ENCODE measurements around the gene CLVS2.

CLVS2 gene

GRCh38 chr6:123027408-123027807 is 31.4 kb downstream of the CLVS2 start:
- no peak for DNase-seq

- no peak for DNase-seq
These were observed 32.2 kb downstream of the CLVS2 start for GRCh38 chr6:123028263-123028662.

- DNase-seq, result no peak
These were observed 34.2 kb downstream of the CLVS2 start for GRCh38 chr6:123030282-123030681.

GRCh38 chr6:123036648-123037047 is 40.6 kb downstream of the CLVS2 start:
- DNase-seq, result no peak

DNA sequence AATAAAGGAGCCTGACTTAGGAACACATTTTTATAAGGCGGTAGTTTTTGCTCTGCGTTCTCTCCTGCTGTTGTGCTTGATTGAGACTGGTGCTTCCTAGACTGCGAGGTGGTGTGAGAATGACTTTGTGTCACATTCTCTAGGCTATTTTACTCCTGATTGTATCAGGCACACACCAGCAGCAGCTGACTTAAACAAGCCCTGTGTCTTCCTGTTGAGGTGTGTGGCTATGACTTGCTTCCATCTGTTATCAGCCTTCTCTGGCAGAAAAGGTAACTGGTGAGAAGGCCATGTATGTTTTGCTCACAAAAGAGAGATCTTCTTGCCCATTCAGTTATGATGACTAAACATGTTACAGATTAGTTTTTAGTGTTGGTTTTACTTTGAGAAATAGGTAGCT is 43.4 kb downstream of the CLVS2 start:
- DNase-seq, result no peak

DNA sequence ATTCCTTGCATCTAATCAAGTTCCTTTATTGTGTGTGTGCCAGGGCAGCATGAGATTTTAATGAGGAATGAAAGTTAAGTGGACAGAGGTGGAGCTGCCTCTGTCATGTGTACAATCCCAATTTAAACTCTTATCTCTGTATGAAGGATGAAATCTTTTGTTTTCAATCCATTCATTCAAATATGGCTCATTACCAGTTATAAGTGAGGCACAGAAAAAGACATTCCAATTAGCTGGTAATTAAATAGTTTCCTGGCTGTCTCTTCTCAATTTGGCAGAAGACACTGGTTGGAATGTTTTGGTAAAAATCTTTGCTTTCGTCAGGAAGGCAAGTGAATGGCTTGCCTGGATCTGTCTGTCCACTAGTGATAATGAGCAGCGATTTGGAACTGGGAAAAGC is 46.4 kb downstream of the CLVS2 start:
- DNase-seq, result no peak

- no peak for DNase-seq
These were observed 48.4 kb downstream of the CLVS2 start for GRCh38 chr6:123044341-123044860.

GRCh38 chr6:123053602-123054225 is 57.7 kb downstream of the CLVS2 start:
- DNase-seq, result no peak

- no peak for DNase-seq
These were observed 59.2 kb downstream of the CLVS2 start for GRCh38 chr6:123055256-123055655.

GRCh38 chr6:123062670-123063069 is 66.6 kb downstream of the CLVS2 start:
- DNase-seq, result no peak

DNA sequence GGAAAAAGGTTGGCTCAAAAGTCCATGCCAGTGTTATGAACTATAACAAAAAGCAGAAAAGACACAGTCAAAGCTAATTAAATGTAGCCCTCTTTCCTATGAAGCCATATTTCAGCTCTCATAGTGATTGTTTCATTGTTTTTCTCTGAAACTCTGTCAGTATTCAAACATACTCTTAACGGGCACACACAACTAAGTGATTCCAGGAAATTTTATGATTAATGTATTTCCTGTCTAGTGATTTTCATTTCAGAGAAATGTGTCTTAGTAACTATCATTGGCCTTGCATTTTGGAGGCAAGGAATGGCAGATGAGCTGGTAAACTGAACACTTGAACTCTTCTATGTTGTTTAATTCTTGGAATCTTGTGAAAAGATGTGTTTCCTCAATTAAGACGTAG is 68.0 kb downstream of the CLVS2 start:
- no peak for DNase-seq

DNA sequence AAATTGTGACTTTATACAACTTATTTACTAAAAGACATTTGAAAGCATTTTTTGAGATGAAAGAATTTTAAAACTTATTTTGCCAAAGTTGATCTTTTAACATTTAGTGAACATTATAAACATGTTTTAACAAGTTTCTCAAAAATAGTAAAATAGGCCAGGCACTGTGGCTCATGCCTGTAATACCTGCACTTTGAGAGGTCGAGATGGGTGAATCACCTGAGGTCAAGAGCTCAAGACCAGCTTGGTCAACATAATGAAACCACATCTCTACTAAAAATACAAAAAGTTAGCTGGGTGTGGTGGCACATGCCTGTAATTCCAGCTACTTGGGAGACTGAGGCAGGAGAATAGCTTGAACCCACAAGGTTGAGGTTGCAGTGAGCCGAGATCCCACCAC is 78.6 kb downstream of the CLVS2 start:
- DNase-seq, result no peak

GRCh38 chr6:123085403-123085802 is 89.4 kb downstream of the CLVS2 start:
- DNase-seq, result no peak

DNA sequence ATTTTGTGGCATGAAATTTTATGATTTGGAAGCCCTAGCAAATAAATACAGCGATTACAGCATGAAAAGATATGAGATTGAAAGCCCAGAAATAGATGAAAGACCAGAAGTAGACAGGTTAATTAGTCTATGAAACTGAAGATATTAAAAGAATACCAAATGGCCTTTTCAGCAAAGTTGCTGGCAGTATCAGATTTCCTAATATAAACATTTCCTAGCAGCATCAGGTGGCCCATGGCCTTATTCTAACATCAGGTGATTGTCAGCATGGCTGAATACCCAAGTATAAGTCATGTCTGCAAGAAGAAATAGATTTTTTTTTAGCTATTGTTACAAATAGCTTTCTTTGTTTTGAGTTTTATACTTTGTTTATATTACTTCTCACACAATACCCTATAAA is 93.2 kb downstream of the CLVS2 start:
- no peak for DNase-seq

GRCh38 chr6:123091091-123091895 is 95.3 kb downstream of the CLVS2 start:
- DNase-seq, result no peak

GRCh38 chr6:123091896-123092271 is 95.8 kb downstream of the CLVS2 start:
- no peak for DNase-seq

DNA sequence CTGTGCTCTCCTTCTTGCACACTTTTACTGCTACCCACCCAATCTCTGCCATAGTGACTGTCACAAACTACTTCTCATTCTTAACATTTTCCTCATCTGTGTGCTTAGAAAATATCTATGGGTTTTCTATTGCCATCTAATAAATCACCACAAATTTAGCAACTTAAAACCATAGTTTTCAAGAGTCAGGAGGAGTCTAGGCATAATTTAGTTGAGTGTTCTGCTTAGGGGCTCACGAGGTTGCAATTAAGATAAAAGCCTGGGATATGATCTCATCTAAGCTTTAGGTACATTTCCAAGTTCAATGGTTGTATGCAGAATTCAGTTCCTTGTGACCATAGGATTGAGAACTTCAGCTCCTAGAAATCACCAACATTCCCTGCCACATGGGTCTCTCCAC is 98.8 kb downstream of the CLVS2 start:
- no peak for DNase-seq

GRCh38 chr6:123105561-123105960 is 109.5 kb downstream of the CLVS2 start:
- no peak for DNase-seq

DNA sequence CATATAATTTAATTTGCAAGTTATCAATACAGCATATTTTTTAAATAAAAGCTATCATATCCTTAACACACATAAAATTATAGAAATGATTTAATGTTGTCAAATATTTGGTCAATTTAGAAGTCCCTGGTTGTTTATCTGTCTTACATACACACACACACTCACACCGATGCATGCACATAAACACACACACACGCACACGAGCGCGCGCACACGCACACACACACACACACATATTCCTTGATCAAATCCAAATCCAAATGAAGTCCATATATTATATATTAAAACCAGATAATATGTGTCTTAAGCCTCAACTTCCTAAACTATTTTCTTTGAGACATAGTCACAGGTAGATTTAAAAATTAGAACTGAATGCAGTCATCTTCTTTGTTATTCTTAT is 120.3 kb downstream of the CLVS2 start:
- no peak for DNase-seq

DNA sequence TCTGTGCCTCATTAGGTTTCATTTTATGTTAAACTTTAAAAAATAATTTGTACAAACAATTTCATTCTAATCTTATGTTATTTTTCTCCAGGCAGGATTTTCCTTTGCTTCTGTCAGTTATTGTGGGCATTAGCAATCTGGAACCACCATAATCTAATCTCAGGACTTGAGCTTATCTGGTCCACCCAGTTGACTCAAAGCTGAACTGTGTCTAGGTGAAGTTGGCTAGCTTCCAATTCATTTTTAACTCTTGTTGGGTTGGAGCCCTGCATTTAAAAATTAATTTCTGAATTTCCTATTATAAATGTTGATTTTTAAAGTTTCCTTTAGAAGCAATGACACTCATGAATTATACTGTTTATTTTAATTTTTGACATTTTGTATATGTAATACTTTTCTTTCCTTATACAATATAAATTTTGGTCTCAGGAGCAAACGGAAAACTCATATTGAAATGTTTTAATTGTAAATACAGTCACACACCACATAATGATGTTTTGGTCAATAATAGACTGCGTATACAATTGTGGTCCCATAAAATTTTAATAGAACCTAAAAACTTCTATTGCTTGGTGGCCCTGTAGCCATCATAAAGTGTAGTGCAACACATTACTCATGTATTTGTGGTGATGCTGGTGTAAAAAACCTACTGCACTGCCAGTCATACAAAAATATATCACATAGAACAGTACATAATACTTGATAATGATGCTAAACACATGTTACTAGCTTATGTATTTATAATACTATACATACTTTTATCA is 121.3 kb downstream of the CLVS2 start:
- DNase-seq, result no peak

- DNase-seq, result peak in 1 of 2 experiments; percentile 1
These were observed 122.8 kb downstream of the CLVS2 start for GRCh38 chr6:123118811-123119210.

All from NCI-H187 (cell line).